A549 (cell line): ENCODE data around the gene ASXL3. TPM values are rescaled to one million over a fixed set of nuclear protein-coding genes. Genes with fewer than 3 reads are reported as not detected.

Source experiments
- ATAC-seq, 2 experiments: fragments of 200-7000 bp in 1 of 2; fragments of >200 bp in 1 of 2; cut with Nextera tagmentation in 1 of 2; cut with Tn5 transposase in 1 of 2; 3 replicates each; pipeline versions ENCODE4 v1.8.0 to v1.9.1; 2018 to 2020; ENCODE audit warnings: mild to moderate bottlenecking in 1 of 2, moderate library complexity in 1 of 2
- CTCF ChIA-PET: fragments of 300-600 bp; sonication (Branson Sonifier 250); formaldehyde crosslinking; extraction: SDS; loops from one replicate; lab custom pipeline; 2021; ENCODE audit warnings: antibody characterized with exemption, inconsistent platforms; lab: Yijun Ruan, JAX
- POLR2A ChIA-PET: fragments of 350-600 bp; formaldehyde crosslinking; extraction: SDS; loops from one replicate; lab custom pipeline; 2021; ENCODE audit warnings: antibody characterized with exemption, inconsistent platforms; lab: Yijun Ruan, JAX
- DNase-seq, 2 experiments: peaks; one replicate each; pipeline versions ENCODE4 v3.0.0 to v3.0.0-alpha.2; 2011 to 2016; ENCODE audit warnings: low read depth in 1 of 2, low spot score in 1 of 2
- FAIRE-seq: peaks from 2 replicates; lab custom pipeline; 2011; peaks lifted over from hg19 to GRCh38; lab: Jason Lieb, UNC
- H3K27ac ChIP-seq, 2 experiments: fragments of >200 bp; sonication (Bioruptor Twin); formaldehyde crosslinking; 3 replicates each; pipeline ENCODE4 v1.5.1; 2016 to 2017
- H3K4me1 ChIP-seq: fragments of >200 bp; sonication (Bioruptor Twin); formaldehyde crosslinking; 3 replicates; pipeline ENCODE4 v1.6.1; 2016
- H3K4me2 ChIP-seq: fragments of >200 bp; sonication (Bioruptor Twin); formaldehyde crosslinking; 3 replicates; pipeline ENCODE4 v1.6.1; 2016
- H3K4me3 ChIP-seq: fragments of >200 bp; sonication (Bioruptor Twin); formaldehyde crosslinking; 3 replicates; pipeline ENCODE4 v1.5.1; 2016
- H3K9me3 ChIP-seq: fragments of >200 bp; sonication (Bioruptor Twin); formaldehyde crosslinking; 3 replicates; pipeline ENCODE4 v1.6.1; 2016
- BCL3 ChIP-seq: fragments of >200 bp; sonication (Bioruptor Twin); formaldehyde crosslinking; IDR thresholded peaks from 3 replicates; pipeline ENCODE4 v1.6.1; 2016
- CBX2 ChIP-seq: fragments of 200-600 bp; sonication (generic); IDR thresholded peaks from 2 replicates; pipeline ENCODE4 v1.6.1; 2016; ENCODE audit warnings: low read depth, mild to moderate bottlenecking, borderline replicate concordance
- CBX8 ChIP-seq: fragments of 200-600 bp; sonication (generic); IDR thresholded peaks from 2 replicates; pipeline ENCODE4 v1.6.1; 2016
- CHD2 ChIP-seq: fragments of 150-350 bp; IDR thresholded peaks from 2 replicates; pipeline ENCODE4 v1.6.1; 2014; ENCODE audit warnings: low read length; ENCODE audit not compliant: partially characterized antibody
- CTCF ChIP-seq: fragments of >200 bp; sonication (Bioruptor Twin); formaldehyde crosslinking; IDR thresholded peaks from 3 replicates; pipeline ENCODE4 v1.5.1; 2016
- EHF ChIP-seq: fragments of 250-450 bp; sonication (Bioruptor Pico); IDR thresholded peaks from 2 replicates; pipeline ENCODE4 v1.5.0; 2020; ENCODE audit warnings: mild to moderate bottlenecking
- ELK1 ChIP-seq: fragments of 150-350 bp; IDR thresholded peaks from 2 replicates; pipeline ENCODE4 v1.6.1; 2014; ENCODE audit warnings: low read depth, mild to moderate bottlenecking, low read length
- EP300 ChIP-seq, 2 experiments: fragments of >200 bp; sonication (Bioruptor Twin); formaldehyde crosslinking; IDR thresholded peaks; 2 replicates in 1 of 2; 3 replicates in 1 of 2; pipeline ENCODE4 v1.6.1; 2016 to 2017
- FOSB ChIP-seq: fragments of 250-450 bp; sonication (Bioruptor Pico); IDR thresholded peaks from 2 replicates; pipeline ENCODE4 v1.5.0; 2020; ENCODE audit warnings: mild to moderate bottlenecking, moderate library complexity
- FOSL2 ChIP-seq, 2 experiments: fragments of 450-650 bp in 1 of 2; fragments of >200 bp in 1 of 2; sonication (Bioruptor Twin) in 1 of 2; formaldehyde crosslinking; IDR thresholded peaks; 2 replicates each; pipeline versions ENCODE4 v1.5.0 to v1.6.1; 2016 to 2020; ENCODE audit warnings: mild to moderate bottlenecking in 1 of 2, moderate library complexity in 1 of 2
- HDAC2 ChIP-seq: fragments of 200-600 bp; sonication (generic); IDR thresholded peaks from 2 replicates; pipeline ENCODE4 v1.6.1; 2016
- HMGXB4 ChIP-seq: fragments of 250-450 bp; sonication (Bioruptor Pico); IDR thresholded peaks from 2 replicates; pipeline ENCODE4 v1.5.0; 2021; ENCODE audit warnings: mild to moderate bottlenecking, moderate library complexity, borderline replicate concordance
- HOXA7 ChIP-seq: fragments of 250-450 bp; sonication (Bioruptor Pico); IDR thresholded peaks from 2 replicates; pipeline ENCODE4 v1.5.0; 2020; ENCODE audit warnings: mild to moderate bottlenecking, moderate library complexity
- HOXB13 ChIP-seq: fragments of 250-450 bp; sonication (Bioruptor Pico); IDR thresholded peaks from 2 replicates; pipeline ENCODE4 v1.5.0; 2020; ENCODE audit warnings: low read depth, mild to moderate bottlenecking, moderate library complexity
- HOXB5 ChIP-seq: fragments of 250-450 bp; sonication (Bioruptor Pico); IDR thresholded peaks from 2 replicates; pipeline ENCODE4 v1.5.0; 2020; ENCODE audit warnings: mild to moderate bottlenecking, moderate library complexity
- JUN ChIP-seq, 2 experiments: fragments of >200 bp; sonication (Bioruptor Twin); formaldehyde crosslinking; IDR thresholded peaks; 2 replicates in 1 of 2; 3 replicates in 1 of 2; pipeline ENCODE4 v1.6.1; 2016 to 2017
- KDM1A ChIP-seq: fragments of 200-600 bp; sonication (generic); IDR thresholded peaks from 2 replicates; pipeline ENCODE4 v1.6.1; 2016; ENCODE audit warnings: low read depth, mild to moderate bottlenecking
- MAX ChIP-seq: IDR thresholded peaks from 2 replicates; pipeline ENCODE4 v1.6.1; 2012
- MYC ChIP-seq: IDR thresholded peaks from 2 replicates; pipeline ENCODE4 v1.6.1; 2012; ENCODE audit warnings: mild to moderate bottlenecking, inconsistent platforms, low read length, improper control_type of control experiment, borderline replicate concordance
- POLR2AphosphoS2 ChIP-seq: conservative IDR thresholded peaks from 2 replicates; pipeline ENCODE4 v1.6.1; 2012; ENCODE audit warnings: low read length, improper control_type of control experiment, inconsistent platforms
- REST ChIP-seq: fragments of 200-600 bp; sonication (generic); IDR thresholded peaks from 2 replicates; pipeline ENCODE4 v1.6.1; 2016; ENCODE audit warnings: antibody characterized with exemption, mild to moderate bottlenecking, moderate library complexity
- SREBF2 ChIP-seq: fragments of 450-650 bp; IDR thresholded peaks from 2 replicates; pipeline ENCODE4 v1.6.1; 2014; ENCODE audit warnings: mild to moderate bottlenecking, moderate library complexity
- TP53 ChIP-seq: fragments of 250-450 bp; sonication (Bioruptor Pico); IDR thresholded peaks from 2 replicates; pipeline ENCODE4 v1.5.0; 2021; ENCODE audit warnings: mild to moderate bottlenecking, moderate library complexity
- ZFP36 ChIP-seq: fragments of 450-650 bp; IDR thresholded peaks from 2 replicates; pipeline ENCODE4 v1.6.1; 2014; ENCODE audit warnings: borderline replicate concordance; ENCODE audit not compliant: partially characterized antibody
- ZNF302 ChIP-seq: fragments of 250-450 bp; sonication (Bioruptor Pico); IDR thresholded peaks from 2 replicates; pipeline ENCODE4 v1.9.0; 2021; ENCODE audit warnings: inconsistent platforms, mild to moderate bottlenecking, moderate library complexity
- WGBS: methylation state at CpG from one replicate; pipeline ENCODE4 v1.1.6; 2017; ENCODE audit errors: missing lambda C conversion rate; 5-methylcytosine and 5-hydroxymethylcytosine counted together
- polyA plus RNA-seq, 4 experiments: library from polyadenylated mRNA; depleted of rRNA in 3 of 4; stranded (reverse); fragments of >200 nt; fragmentation: RNase III in 1 of 4; extraction: RNeasy Plus Mini Kit Qiagen cat#74134 plus additional on column Dnase treatment in 1 of 4; gene quantifications; 2 replicates in 3 of 4; 3 replicates in 1 of 4; pipeline ENCODE4 v1.2.3, GENCODE V29; 2011 to 2017

Gene ASXL3
- polyA plus RNA-seq, 2 of the 4 experiments (the other 2 are of a cell fraction), result not detected

- WGBS, result 36% methylated on average over 4 of the region's 4 CpGs
- ChIA-PET CTCF (no interaction called here), POLR2A (no interaction called here)
- no peak overlapping the region for H3K27ac ChIP-seq
- no peaks in the 10 kb centered on the region for H3K4me1 ChIP-seq
- H3K4me3 ChIP-seq, result no peak overlapping the region
- ATAC-seq (no peak), DNase-seq (no peak), FAIRE-seq (no peak)
- no peak for TF ChIP-seq ELK1
- TF ChIP-seq CTCF, result no peak
- TF ChIP-seq HDAC2, result no peak
- no peak for TF ChIP-seq EP300 (IDR thresholded peaks at IDR 0.05)
- no peak for TF ChIP-seq EHF (CRISPR knock-in tag)
- TF ChIP-seq MYC, result no peak
- no peak for TF ChIP-seq ZFP36
- TF ChIP-seq CHD2, result no peak
- no peak for TF ChIP-seq CBX8
- TF ChIP-seq MAX, result no peak
- H3K4me2 ChIP-seq, result no peak overlapping the region
- no peaks in the 10 kb centered on the region for H3K9me3 ChIP-seq
Observed at GRCh38 chr18:33580546-33580945, 2.5 kb downstream of the ASXL3 start.

- no peak overlapping the region for H3K4me3 ChIP-seq
- no peaks in the 10 kb centered on the region for H3K9me3 ChIP-seq
- TF ChIP-seq CTCF (no peak), HOXB5 (CRISPR knock-in tag) (no peak), SREBF2 (no peak), FOSL2 (IDR thresholded peaks at IDR 0.05) (no peak), FOSL2 (CRISPR knock-in tag; IDR thresholded peaks at IDR 0.05) (no peak), BCL3 (no peak), ZNF302 (CRISPR knock-in tag) (no peak), HOXB13 (CRISPR knock-in tag) (no peak), HOXA7 (CRISPR knock-in tag) (no peak), HMGXB4 (no peak), FOSB (no peak), JUN (IDR thresholded peaks at IDR 0.05) (no peak), POLR2AphosphoS2 (no peak), KDM1A (no peak), REST (no peak), TP53 (CRISPR knock-in tag) (no peak), CBX2 (no peak), HDAC2 (no peak)
- TF ChIP-seq, all 56 proteins: peak for 0
- FAIRE-seq (no peak), DNase-seq (no peak), ATAC-seq (no peak)
- no peaks in the 10 kb centered on the region for H3K4me1 ChIP-seq
- POLR2A ChIA-PET, result no interaction called here
- WGBS, result 25% methylated on average over 2 of the region's 2 CpGs
- no peak overlapping the region for H3K27ac ChIP-seq
- H3K4me2 ChIP-seq, result no peak overlapping the region
- CTCF ChIA-PET, result no interaction called here
Observed at GRCh38 chr18:33581856-33582255, 3.8 kb downstream of the ASXL3 start.
